ENCODE measurements around the gene PI4K2B. TPM values are rescaled to one million over a fixed set of nuclear protein-coding genes. Genes with fewer than 3 reads are reported as not detected.
"Not testable (repeated sequence)": the region's sequence is repeated elsewhere in the genome, so short reads cannot be mapped to it uniquely, and the experiment has no call there.

PI4K2B gene
- total RNA-seq, 1 donor from 2014 or later: 24.4 TPM

DNA sequence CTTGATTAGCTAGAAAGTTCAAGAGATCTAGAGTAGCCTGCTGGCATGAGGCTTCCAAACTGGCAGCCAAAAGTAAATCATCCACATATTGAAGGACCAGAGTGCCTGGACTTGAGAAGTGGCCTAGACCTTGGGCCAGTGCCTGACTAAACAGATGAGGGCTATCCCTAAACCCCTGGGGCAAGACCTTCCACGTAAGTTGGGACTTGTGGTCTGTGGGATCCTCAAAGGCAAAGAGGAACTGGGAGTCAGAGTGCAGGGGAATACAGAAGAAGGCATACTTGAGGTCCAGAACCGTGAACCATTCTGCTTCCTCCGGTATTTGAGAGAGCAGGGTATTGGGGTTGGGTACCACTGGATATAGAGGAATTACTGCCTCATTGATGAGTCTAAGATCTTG is 8.4 kb downstream of the PI4K2B start:
- not testable (repeated sequence) for DNase-seq (ENCODE audit: low read depth in 2 of 2)

- no peak for DNase-seq (ENCODE audit: low read depth in 2 of 2)
These were observed 11.3 kb downstream of the PI4K2B start for GRCh38 chr4:25245181-25245580.

DNA sequence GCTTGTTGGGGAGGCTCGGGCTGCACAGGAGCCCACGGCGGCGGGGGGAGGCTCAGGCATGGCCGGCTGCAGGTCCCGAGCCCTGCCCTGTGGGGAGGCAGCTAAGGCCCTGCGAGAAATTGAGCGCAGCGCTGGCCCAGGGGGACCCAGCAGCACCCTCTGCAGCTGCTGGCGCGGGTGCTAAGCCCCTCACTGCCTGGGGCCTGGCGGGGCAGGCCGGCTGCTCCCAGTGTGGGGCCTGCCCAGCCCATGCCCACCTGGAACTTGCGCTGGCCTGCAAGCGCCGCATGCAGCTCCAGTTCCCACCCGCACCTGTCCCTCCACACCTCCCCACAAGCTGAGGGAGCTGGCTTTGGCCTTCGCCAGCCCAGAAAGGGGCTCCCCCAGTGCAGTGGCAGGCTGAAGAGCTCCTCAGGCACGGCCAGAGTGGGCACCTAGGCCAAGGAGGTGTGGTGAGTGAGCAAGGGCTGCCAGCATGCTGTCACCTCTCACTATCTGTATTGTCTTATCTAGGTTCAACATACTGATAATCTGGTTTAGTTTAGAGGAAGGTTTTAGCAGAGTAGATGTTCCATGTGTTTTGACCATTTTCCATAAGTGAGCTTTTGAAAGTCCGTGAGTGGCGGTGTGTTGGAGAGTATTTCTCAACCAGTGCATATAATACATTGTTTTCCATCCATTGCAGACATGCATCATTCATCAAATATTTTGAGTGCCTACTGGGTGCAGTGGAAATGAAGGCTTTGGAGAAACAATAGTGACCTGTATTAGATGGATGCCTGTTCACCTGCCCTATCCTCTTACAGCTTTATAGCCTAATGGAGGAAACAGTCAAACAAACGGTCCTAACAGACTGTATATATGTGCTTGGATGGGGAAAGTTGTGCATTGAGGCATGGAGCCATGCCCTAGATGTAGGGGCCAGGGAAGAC is 13.1 kb downstream of the PI4K2B start:
- DNase-seq (ENCODE audit: low read depth in 2 of 2): no peak

GRCh38 chr4:25248875-25249274 is 15.0 kb downstream of the PI4K2B start:
- DNase-seq (ENCODE audit: low read depth in 2 of 2): not testable (repeated sequence)

DNA sequence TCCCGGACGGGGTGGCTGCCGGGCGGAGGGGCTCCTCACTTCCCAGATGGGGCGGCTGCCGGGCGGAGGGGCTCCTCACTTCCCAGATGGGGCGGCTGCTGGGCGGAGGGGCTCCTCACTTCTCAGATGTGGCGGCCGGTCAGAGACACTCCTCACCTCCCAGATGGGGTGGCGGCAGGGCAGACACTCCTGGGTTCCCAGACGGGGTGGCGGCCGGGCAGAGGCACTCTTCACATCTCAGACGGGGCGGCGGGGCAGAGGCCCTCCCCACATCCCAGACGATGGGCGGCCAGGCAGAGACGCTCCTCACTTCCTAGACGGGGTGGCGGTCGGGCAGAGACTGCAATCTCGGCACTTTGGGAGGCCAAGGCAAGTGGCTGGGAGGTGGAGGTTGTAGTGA is 15.7 kb downstream of the PI4K2B start:
- DNase-seq (ENCODE audit: low read depth in 2 of 2): not testable (repeated sequence)

- DNase-seq (ENCODE audit: low read depth in 2 of 2): no peak
These were observed 18.6 kb downstream of the PI4K2B start for GRCh38 chr4:25252230-25253070.

- no peak for DNase-seq (ENCODE audit: low read depth in 2 of 2)
These were observed 19.2 kb downstream of the PI4K2B start for GRCh38 chr4:25253071-25253445.

DNA sequence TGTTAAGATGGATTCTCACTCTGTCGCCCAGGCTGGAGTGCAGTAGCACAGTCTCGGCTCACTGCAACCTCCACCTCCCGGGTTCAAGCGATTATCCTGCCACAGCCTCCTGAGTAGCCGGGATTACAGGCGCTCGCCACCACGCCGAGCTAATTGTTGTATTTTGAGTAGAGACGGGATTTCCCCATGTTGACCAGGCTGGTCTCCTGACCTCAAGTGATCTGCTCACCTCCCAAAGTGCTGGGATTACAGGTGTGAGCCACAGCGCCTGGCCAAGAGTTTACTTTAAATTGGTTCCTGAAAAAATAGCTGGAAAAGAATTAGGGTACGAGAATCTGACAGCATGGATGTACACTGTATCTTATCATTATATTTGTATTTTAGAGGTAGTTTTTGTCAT is 20.0 kb downstream of the PI4K2B start:
- DNase-seq (ENCODE audit: low read depth in 2 of 2): not testable (repeated sequence)

DNA sequence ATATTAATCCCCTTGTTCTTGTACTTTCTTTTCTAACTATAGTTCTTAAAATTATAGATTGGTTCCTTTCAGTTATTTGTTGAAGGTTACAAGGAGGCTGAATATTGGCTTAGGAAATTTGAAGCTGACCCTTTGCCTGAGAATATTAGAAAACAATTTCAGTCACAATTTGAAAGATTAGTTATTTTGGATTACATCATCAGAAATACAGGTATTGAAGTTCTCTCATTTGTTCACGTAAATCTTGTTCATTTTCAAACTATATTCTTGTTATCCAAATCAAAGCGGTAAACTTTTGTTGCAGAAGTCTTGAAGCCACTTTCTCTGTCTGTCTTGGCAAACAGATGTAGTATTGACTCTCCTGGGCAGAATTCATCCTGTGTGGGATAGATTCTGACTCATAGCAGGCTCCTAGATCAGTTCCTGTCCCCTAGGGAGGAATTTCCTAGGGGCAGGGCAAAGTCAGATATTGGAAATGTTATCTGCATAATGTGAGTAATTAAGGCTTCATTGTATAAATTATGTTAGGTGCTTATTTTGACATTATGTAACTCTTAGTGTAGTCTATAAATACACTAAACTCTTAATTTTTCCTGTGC is 25.2 kb downstream of the PI4K2B start:
- peak in 1 of 2 donors; percentile 61 for DNase-seq (ENCODE audit: low read depth in 2 of 2)

DNA sequence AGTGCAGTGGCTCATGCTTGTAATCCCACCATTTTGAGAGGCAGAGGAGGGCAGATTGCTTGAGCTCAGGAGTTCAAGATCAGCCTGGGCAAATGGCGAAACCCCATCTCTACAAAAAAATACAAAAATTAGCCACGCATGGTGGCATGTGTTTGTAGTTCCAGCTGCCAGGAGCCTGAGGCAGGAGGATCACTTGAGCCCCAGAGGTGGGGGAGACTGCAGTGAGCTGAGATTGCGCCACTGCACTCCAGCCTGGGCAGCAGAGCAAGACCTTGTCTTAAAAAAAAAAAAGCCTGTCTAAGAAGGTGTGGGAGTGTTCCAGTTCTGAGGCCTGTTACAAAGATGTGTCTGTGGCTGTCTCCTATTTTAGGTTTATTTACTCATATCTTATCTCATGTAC is 38.0 kb downstream of the PI4K2B start:
- DNase-seq (ENCODE audit: low read depth in 2 of 2): no peak

DNA sequence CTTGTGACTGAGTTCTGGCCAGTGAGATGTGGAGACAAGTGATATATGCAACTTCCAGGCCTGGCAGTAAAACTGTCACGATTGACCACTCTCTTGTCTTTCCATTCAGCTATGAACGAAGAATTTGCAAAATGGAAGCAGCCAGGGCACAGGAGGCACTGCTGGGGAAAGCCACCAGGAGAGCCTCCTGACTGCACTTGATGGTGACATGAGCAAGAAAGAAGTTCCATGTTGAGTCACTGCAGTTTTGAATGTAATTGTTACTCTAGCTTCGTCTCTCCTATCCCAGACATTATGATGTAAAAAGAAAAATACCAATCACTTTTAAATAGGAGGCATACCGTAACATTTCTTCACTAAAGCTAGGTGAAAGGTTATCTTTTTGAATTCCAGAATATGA is 46.4 kb downstream of the PI4K2B start:
- DNase-seq (ENCODE audit: low read depth in 2 of 2): no peak

DNA sequence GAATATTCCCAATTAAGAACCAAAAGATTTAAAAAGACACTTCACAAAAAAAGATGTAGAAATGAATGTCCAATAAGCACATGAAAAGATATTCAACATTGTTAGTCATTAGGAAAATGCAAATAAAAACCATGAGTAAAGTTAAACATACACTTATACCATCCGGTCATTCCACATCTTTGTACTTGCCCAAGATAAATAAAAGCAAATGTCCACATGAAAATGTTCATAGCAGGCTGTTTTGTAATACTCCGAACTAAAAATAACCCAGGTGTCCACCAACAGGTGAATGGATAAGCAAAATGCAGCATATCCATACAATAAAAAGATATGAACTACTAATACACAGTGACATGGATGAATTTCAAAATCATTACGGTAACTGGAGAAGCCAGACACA is 50.1 kb downstream of the PI4K2B start:
- no peak for DNase-seq (ENCODE audit: low read depth in 2 of 2)

- DNase-seq (ENCODE audit: low read depth in 2 of 2): no peak
These were observed 50.6 kb downstream of the PI4K2B start for GRCh38 chr4:25284466-25284865.

GRCh38 chr4:25290490-25291067 is 56.7 kb downstream of the PI4K2B start:
- DNase-seq (ENCODE audit: low read depth in 2 of 2): no peak

DNA sequence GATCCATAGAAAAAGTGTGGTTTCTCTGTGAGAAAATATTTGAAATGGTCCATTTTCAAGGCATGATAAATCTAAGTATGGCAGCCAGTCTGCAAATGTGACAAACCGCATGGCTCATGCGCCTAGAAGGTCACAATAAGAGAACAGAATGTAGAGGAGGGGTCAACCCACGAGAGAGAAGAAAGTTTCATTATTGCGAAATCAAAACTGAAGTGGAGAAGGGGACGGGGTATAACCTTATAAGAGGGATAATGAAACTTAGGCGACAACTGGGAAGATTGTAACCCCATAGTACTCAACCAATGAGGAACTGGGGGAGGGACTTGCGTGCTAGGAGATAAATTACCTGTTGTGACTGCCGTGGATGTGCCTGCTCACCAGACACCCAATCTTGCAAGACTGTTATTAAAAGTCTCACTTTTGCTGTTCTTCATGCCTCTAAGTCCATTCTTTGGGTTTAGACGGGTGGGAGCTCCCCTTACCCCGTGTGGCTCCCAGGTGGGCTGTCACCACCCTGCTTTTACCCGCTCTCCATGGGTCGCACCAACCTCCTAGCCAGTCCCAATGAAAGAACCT is 57.4 kb downstream of the PI4K2B start:
- DNase-seq (ENCODE audit: low read depth in 2 of 2): no peak

- DNase-seq (ENCODE audit: low read depth in 2 of 2): no peak
These were observed 63.9 kb downstream of the PI4K2B start for GRCh38 chr4:25297528-25298242.

DNA sequence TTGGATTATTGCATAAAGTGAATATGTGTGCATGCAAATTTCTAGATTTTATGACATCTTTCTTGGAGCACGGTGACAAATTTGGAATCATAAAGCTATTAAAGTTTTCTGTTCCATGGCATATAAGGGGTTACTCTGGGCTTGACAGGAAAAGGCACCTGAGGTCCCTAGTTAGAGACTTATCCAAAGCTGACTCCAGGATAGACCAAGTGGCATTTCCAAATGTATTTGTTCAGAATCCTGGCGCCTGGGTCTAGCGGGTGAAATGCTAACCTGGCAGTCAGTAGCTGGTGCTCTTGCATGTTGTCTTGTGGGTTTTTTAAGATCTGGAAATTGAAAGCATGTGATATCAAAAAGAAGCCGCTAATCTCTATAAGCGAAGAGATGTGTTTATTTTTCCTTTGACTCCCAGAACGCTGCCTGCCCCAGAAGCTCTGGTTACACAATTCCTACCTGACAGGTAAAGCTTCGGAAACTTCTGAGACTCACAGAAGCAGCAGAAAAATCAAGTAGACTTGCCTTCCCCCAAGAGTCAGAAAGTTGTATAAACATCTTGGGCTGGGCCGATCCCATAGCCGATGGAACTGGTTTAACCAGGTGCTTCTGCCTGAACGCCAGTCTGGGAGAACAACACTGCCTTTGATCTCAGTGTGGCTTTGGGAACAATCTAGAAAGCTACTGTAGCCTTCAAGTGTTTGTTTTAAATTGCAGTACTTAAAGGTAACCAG is 65.8 kb downstream of the PI4K2B start:
- no peak for DNase-seq (ENCODE audit: low read depth in 2 of 2)

- DNase-seq (ENCODE audit: low read depth in 2 of 2): no peak
These were observed 67.6 kb downstream of the PI4K2B start for GRCh38 chr4:25301471-25301870.

GRCh38 chr4:25302626-25303025 is 68.8 kb downstream of the PI4K2B start:
- no peak for DNase-seq (ENCODE audit: low read depth in 2 of 2)

- DNase-seq (ENCODE audit: low read depth in 2 of 2): no peak
These were observed 69.7 kb downstream of the PI4K2B start for GRCh38 chr4:25303578-25303977.

All from dermis microvascular lymphatic vessel endothelial cell (primary cell).